MM.1S (cell line): ENCODE data around the gene LAYN.

Source experiments
- DNase-seq: peaks from one replicate; pipeline ENCODE4 v3.0.0-alpha.2; 2015
- H2AFZ ChIP-seq: fragments of 300-600 bp; sonication (generic); 2 replicates; pipeline ENCODE4 v1.6.0; 2016; ENCODE audit warnings: antibody characterized with exemption, low read length
- H3F3A ChIP-seq: fragments of 300-600 bp; sonication (generic); 2 replicates; pipeline ENCODE4 v1.6.1; 2016; ENCODE audit warnings: mild to moderate bottlenecking, antibody characterized with exemption, low read length, moderate library complexity, mixed read lengths; ENCODE audit not compliant: insufficient read depth
- H3K27ac ChIP-seq: fragments of 300-600 bp; sonication (generic); 2 replicates; pipeline ENCODE4 v1.5.1; 2016; ENCODE audit warnings: mild to moderate bottlenecking, low read length
- H3K27me3 ChIP-seq: fragments of 300-600 bp; sonication (generic); replicated peaks from 2 replicates; pipeline ENCODE4 v1.6.0; 2016; ENCODE audit warnings: low read length; ENCODE audit not compliant: insufficient read depth
- H3K36me3 ChIP-seq: fragments of 300-600 bp; sonication (generic); replicated peaks from 2 replicates; pipeline ENCODE4 v1.6.1; 2016; ENCODE audit warnings: mild to moderate bottlenecking, low read length, mixed read lengths; ENCODE audit not compliant: insufficient read depth
- H3K4me1 ChIP-seq: fragments of 300-600 bp; sonication (generic); 2 replicates; pipeline ENCODE4 v1.6.1; 2016; ENCODE audit warnings: low read length, mixed read lengths
- H3K4me2 ChIP-seq: fragments of 300-600 bp; sonication (generic); 2 replicates; pipeline ENCODE4 v1.6.0; 2016; ENCODE audit warnings: low read depth, low read length
- H3K4me3 ChIP-seq: fragments of 300-600 bp; sonication (generic); 2 replicates; pipeline ENCODE4 v1.5.1; 2016; ENCODE audit warnings: low read length, mixed read lengths
- H3K79me2 ChIP-seq: fragments of 300-600 bp; sonication (generic); 2 replicates; pipeline ENCODE4 v1.6.1; 2016; ENCODE audit warnings: mixed run types, low read length, mixed read lengths
- H3K9ac ChIP-seq: fragments of 300-600 bp; sonication (generic); 2 replicates; pipeline ENCODE4 v1.6.1; 2016; ENCODE audit warnings: low read length, mixed read lengths
- H3K9me2 ChIP-seq: fragments of 300-600 bp; sonication (generic); replicated peaks from 2 replicates; pipeline ENCODE4 v1.6.1; 2016; ENCODE audit warnings: mild to moderate bottlenecking, low read length, mixed read lengths; ENCODE audit not compliant: insufficient read depth
- H3K9me3 ChIP-seq: fragments of 300-600 bp; sonication (generic); replicated peaks from 2 replicates; pipeline ENCODE4 v1.6.1; 2016; ENCODE audit warnings: mild to moderate bottlenecking, low read length, mixed read lengths; ENCODE audit not compliant: insufficient read depth
- H4K20me1 ChIP-seq: fragments of 300-600 bp; sonication (generic); 2 replicates; pipeline ENCODE4 v1.6.1; 2016; ENCODE audit warnings: mild to moderate bottlenecking, low read length, moderate library complexity, mixed read lengths; ENCODE audit not compliant: insufficient read depth
- EZH2 ChIP-seq: fragments of 300-600 bp; sonication (generic); optimal IDR thresholded peaks from 2 replicates; pipeline ENCODE3; 2017; ENCODE audit warnings: low read depth, mild to moderate bottlenecking, antibody characterized with exemption, low read length, mixed read lengths
- EZH2phosphoT487 ChIP-seq: fragments of 300-600 bp; sonication (generic); IDR thresholded peaks from 2 replicates; pipeline ENCODE4 v1.6.1; 2018; ENCODE audit warnings: antibody characterized with exemption, low read length
- TF ChIP-seq, protein P1 (sequence below): fragments of 300-600 bp; sonication (generic); IDR thresholded peaks from 2 replicates; pipeline ENCODE4 v1.5.1; 2016; ENCODE audit warnings: antibody characterized with exemption, low read length, mixed read lengths

LAYN gene

DNA sequence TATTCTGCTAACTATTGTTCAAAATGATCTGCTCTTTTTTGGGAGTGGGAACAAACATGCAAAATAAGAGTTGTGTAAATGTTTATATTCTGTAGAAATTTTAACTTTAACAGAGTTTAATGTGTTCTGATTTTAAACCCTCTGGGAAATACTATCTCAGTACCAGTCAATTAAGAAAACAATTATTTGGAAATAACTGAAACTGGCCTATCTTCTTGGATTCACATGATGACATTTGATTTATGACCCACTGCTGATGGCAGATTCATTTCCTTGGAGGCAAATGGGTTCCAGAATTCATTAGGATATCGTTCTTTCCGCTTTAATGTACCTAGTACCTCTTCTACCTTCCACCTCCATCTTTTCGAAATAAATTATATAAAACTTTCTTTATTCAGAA lies 67.2 kb downstream of the LAYN start:
- Histone ChIP-seq H3K4me3 (no peak overlapping the region), H3K36me3 (no peaks in the 10 kb centered on the region), H4K20me1 (no peaks in the 10 kb centered on the region; the same call in 1 of the 2 replicates), H3K4me2 (no peak overlapping the region), H3K4me1 (peaks cover 9% of the 10 kb centered on the region), H3K79me2 (peaks cover 39% of the 10 kb centered on the region), H3K9me2 (no peaks in the 10 kb centered on the region), H3K27me3 (no peaks in the 10 kb centered on the region), H2AFZ (no peak overlapping the region), H3K9me3 (no peaks in the 10 kb centered on the region), H3K9ac (no peak overlapping the region), H3F3A (0 out of 2 replicates have a peak, but pooled peaks cover 7% of the 10 kb centered on the region), H3K27ac (no peak overlapping the region)
- DNase-seq, result no peak
- TF ChIP-seq, protein P1, sequence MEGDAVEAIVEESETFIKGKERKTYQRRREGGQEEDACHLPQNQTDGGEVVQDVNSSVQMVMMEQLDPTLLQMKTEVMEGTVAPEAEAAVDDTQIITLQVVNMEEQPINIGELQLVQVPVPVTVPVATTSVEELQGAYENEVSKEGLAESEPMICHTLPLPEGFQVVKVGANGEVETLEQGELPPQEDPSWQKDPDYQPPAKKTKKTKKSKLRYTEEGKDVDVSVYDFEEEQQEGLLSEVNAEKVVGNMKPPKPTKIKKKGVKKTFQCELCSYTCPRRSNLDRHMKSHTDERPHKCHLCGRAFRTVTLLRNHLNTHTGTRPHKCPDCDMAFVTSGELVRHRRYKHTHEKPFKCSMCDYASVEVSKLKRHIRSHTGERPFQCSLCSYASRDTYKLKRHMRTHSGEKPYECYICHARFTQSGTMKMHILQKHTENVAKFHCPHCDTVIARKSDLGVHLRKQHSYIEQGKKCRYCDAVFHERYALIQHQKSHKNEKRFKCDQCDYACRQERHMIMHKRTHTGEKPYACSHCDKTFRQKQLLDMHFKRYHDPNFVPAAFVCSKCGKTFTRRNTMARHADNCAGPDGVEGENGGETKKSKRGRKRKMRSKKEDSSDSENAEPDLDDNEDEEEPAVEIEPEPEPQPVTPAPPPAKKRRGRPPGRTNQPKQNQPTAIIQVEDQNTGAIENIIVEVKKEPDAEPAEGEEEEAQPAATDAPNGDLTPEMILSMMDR, result no peak
- TF ChIP-seq EZH2phosphoT487, result no peak
- no peak for TF ChIP-seq EZH2
